GM19099 (cell line): ENCODE results near the gene DUSP2.

Source experiments
- POLR2A ChIP-seq: IDR thresholded peaks from 3 replicates; pipeline ENCODE4 v1.6.1; 2011; ENCODE audit warnings: low read depth; ENCODE audit not compliant: insufficient read length; ENCODE audit errors: extremely low read depth

The DUSP2 gene

GRCh38 chr2:96131152-96131812 is 14.0 kb downstream of the DUSP2 start:
- no peak for TF ChIP-seq POLR2A

DNA sequence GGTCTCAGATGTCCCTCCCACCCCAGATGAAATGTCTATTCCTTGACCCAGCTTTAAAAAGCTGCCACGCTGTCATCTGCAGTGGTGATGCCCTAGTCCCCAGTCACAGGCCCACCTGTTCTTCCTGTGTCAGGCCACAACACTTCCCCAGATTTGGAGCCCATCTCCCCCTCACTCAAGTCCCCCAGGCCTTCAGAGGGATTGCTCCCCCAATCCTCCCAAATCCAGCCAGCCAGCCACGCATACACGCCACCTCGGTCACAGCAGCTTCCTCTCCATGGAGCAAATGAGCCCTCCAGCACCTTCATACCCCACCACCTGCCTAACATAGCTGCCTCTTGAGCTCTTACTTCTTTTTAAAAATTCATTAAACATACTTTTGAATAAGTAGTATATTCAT is 14.8 kb downstream of the DUSP2 start:
- no peak for TF ChIP-seq POLR2A

DNA sequence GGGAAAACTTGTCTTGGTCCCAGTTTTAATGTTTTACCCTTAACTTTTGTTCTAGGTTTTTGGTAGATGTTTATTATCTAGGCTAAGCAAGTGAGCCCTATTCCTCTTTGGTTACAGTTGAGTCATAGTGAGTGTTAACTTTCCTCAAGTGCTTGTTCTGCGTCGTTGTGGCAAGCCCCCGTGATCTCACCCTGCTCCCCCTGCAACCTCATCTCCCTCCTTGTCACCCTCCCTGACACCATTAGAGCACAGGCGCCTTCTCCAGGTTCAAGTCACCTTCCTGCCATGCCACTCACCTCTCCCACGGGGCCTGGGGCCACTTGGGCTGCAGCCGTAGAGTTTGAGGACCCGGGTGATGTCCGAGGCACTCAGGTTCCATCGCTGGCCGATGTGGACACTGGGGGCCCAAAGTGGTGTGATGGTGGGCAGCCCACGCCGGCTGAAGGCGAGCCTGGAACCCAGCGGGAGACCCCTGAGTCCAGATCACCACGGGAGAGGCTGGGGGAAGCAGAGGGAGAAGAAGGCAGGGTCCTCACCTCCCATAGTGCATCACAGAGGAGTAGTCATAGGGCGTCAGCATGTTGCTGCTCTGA is 15.6 kb downstream of the DUSP2 start:
- TF ChIP-seq POLR2A, result no peak

- TF ChIP-seq POLR2A, result no peak
Observed at GRCh38 chr2:96128456-96128855, 16.8 kb downstream of the DUSP2 start.

- no peak for TF ChIP-seq POLR2A
Observed at GRCh38 chr2:96124406-96125265, 20.6 kb downstream of the DUSP2 start.

DNA sequence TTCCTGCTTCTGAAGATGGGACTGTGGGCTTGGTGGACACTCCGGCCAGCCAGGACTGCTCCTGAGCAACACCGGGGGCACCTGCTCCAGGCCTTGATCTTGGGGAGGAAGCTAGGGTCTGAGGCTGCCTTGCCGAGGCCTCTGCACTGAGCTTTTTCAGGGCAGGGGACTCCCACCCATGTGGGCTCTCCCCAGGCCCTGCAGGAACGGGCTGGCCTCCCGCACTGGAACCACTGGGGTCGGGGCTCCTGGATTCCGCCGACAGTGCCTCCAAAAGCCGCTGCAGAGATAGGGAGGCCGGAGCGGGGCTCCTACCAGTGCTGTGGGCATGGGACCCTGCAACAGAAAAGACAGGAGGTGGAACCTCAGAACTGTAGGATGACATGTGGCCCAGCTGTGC is 21.3 kb downstream of the DUSP2 start:
- TF ChIP-seq POLR2A, result no peak

DNA sequence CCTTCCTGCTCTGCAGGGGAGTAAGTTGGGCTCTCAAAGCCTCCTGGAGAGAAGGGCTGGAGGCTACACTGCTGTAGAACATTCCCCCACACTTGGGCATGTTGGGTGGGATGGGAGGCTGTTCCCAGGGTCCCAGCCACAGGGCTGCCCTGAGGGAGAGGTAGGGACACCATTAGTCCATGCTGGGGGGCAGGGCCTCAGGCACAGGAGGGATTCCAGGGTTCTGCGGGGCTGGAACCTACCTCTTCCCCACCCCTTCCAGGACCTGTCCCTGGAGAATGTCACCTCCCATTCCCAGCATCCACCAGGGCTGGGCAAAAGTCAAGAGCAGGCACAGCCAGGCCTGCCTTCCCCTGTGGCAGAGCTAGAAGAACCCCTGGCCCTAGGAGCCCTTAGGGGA is 21.9 kb downstream of the DUSP2 start:
- TF ChIP-seq POLR2A, result no peak

DNA sequence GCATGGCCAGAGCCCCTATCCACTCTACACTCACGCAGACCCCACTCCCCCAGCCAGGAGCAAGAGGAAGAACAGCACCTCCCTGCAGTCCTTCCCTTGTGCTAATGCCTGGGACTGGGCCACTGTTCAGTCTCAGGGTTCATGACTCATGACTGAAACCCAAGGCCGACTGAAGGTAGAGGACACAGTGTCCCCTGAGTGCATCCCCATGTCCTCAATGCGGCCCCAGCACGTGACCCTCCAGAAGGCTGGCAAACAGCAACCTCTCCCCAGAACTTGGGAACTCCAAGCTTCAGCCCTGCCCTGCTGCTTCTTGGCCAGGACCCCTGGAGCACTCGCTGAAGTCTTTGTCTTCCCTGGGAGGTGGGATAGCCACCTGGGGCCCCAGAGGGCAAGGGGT is 22.8 kb downstream of the DUSP2 start:
- no peak for TF ChIP-seq POLR2A

GRCh38 chr2:96121414-96121813 is 23.8 kb downstream of the DUSP2 start:
- no peak for TF ChIP-seq POLR2A

GRCh38 chr2:96120991-96121390 is 24.2 kb downstream of the DUSP2 start:
- TF ChIP-seq POLR2A, result no peak

DNA sequence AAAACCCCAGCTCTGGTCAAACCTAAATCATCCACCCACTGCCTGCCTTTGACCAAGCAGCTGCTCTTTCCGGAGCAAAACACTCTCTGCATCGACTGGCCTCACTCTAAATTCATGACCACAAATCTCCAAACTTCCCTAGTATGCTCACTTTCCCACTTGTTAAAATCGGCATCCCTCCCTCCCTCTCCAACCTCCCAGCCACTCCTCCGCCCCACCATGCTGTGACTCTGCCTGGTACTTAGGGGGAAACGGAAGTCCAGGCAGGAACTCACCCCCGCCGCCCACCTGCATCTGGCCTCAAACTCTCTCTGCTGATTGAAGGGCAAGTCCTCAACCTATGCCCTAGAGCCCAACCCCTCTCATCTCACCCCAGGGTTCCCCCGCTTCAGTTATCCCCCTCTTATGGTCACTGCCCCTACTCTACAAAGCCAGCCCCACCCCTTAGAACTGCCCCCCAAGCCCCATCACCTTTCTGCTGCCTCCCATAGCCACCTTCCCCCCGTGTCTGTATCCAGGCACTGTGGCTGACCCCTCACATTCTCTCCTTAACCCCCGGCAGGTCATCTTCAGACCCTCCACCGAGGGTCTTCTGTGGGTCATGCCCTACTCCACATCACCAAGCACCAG is 25.0 kb downstream of the DUSP2 start:
- no peak for TF ChIP-seq POLR2A

DNA sequence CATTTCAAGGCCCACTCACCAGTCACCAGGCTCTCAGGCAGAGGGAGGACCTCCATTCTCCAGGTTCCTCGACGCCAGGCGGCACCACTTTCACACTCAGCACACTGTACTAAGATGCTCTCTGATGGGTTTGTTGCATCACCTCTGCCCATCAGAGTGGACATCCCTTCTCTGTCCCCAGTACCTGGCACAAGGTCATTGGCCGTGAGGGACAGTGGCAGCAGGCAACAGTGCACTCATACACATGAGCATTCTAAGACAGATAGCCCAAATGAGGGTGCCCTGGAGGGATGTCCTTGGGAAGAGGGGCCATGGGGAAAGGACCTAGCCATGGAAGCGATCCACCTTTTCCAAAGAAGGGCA is 25.9 kb downstream of the DUSP2 start:
- no peak for TF ChIP-seq POLR2A

DNA sequence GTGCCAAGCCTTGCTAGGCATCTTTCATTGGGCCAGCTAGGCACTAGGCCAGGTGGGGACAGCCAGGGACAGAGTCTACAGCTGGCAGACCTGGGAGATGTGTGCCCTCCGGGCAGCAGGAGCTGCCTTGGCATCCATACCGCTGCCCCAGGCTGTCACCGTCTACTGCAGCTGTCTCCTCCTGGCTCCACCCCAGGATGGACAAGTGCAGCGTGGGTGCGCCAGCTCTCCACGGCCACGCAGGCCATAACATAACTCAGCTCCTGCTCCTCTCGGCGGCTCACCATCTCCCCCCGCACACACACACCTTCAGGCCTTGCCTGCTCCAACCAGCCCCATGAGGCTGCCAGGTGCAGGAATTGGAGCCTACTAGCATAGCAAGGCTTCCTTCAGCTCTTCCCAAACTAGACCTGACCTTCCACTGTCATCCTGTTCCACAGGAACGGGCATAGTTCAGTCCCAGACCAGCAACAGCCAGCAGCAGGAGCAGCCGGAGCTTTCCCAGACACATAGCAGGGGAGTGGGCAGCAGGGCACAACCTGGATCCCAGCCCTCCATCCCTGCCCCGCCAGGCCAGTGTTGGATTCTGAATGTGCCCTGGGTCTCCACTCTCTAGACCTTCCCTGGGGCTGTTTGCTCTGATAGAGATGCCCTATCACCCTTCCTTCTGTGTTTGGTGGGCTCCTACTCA is 26.4 kb downstream of the DUSP2 start:
- no peak for TF ChIP-seq POLR2A

- no peak for TF ChIP-seq POLR2A
Observed at GRCh38 chr2:96117701-96118588, 27.3 kb downstream of the DUSP2 start.

GRCh38 chr2:96116879-96117533 is 28.2 kb downstream of the DUSP2 start:
- TF ChIP-seq POLR2A, result no peak
